Measurements from ENCODE around the gene C6orf47. TPM values are rescaled to one million over a fixed set of nuclear protein-coding genes. Genes with fewer than 3 reads are reported as not detected.

The C6orf47 gene
- total and polyA plus RNA-seq, 2 of the 13 experiments (the other 11 are each of a cell fraction or from before 2014, with no cell fraction given), result 1.7 to 18.1 TPM

DNA sequence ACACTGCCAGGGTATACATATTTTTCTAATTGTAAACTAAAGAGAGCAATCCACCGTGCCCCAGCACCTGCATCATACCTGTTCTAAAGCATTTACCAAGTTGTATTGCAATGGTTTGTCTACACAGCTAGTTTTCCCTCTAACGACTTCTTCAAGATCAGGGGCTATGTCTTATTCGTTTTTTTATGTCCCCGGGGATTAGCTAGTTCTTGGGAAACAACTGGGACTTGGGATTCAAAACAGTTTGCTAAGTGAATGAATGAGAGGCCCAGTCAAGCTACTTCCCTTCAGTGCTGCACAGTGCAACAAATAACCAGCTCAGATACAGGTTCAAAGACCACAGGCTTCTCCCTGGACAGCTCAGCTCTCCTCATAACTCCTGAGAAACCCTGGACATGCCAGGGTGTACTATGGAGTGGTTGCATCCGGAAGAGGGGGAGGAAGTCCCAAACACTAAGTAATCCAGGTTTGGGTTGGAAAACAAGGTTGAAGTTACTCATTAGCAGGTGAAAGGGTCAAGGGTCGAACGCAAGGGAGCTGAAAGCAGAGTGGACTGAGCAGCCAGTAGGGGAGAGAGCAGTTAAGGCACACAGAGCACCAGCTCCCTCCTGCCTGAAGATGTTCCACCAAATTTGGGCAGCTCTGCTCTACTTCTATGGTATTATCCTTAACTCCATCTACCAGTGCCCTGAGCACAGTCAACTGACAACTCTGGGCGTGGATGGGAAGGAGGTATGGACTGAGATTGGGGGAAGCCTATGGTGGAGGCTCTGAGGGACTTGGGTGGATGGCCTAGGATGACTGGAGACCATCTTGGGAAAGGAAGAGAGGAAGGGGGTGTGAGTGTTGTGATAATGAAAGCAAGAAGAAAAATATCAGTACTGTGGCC is 5.0 kb downstream of the C6orf47 start, which contains the start of gene APOM (continued):
- TF ChIP-seq, protein P1, sequence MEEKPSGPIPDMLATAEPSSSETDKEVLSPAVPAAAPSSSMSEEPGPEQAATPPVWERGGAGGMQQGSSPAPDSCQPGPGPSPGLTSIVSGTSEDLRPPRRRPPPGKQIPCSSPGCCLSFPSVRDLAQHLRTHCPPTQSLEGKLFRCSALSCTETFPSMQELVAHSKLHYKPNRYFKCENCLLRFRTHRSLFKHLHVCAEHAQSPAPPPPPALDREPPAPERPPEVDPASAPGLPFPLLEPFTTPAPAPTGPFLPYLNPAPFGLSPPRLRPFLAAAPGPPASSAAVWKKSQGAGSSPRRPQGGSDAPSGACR (CRISPR knock-in tag; IDR thresholded peaks at IDR 0.05), result peak; percentile 75; the same call in 1 of the 2 replicates
- TF ChIP-seq TAF1 (CRISPR knock-in tag; IDR thresholded peaks at IDR 0.05) (peak; percentile 99), GABPB1 (CRISPR knock-in tag; IDR thresholded peaks at IDR 0.05) (peak; percentile 75), KDM5B (CRISPR knock-in tag; IDR thresholded peaks at IDR 0.05; ENCODE audit: borderline replicate concordance) (peak; percentile 78; the same call in 1 of the 2 replicates), SYNCRIP (IDR thresholded peaks at IDR 0.05; ENCODE audit: insufficient read depth, low read depth, low read length) (no peak), RXRA (CRISPR knock-in tag; IDR thresholded peaks at IDR 0.05) (peak; percentile 93; the same call in 1 of the 2 replicates), SMARCC2 (IDR thresholded peaks at IDR 0.05) (no peak), ZMYM4 (CRISPR knock-in tag; IDR thresholded peaks at IDR 0.05) (peak; percentile 71), HNF4A (CRISPR knock-in tag; IDR thresholded peaks at IDR 0.05) (peak; percentile 99), NR2F6 (IDR thresholded peaks at IDR 0.05) (peak; percentile 99), NR2F6 (CRISPR knock-in tag; IDR thresholded peaks at IDR 0.05) (peak; percentile 99), DMAP1 (CRISPR knock-in tag; IDR thresholded peaks at IDR 0.05) (peak; percentile 79), NFKBIZ (CRISPR knock-in tag; IDR thresholded peaks at IDR 0.05) (peak; percentile 87; the same call in 1 of the 2 replicates), JUND (CRISPR knock-in tag; IDR thresholded peaks at IDR 0.05) (peak; percentile 48; the same call in 1 of the 2 replicates), ZNF746 (CRISPR knock-in tag; IDR thresholded peaks at IDR 0.05) (peak; percentile 95), ZMAT3 (CRISPR knock-in tag; conservative IDR thresholded peaks at IDR 0.05) (peak; percentile 82; the same call in 1 of the 2 replicates), ZNF788 (CRISPR knock-in tag; IDR thresholded peaks at IDR 0.05; ENCODE audit: borderline replicate concordance) (peak; percentile 96; the same call in 1 of the 2 replicates)
- TF ChIP-seq, protein P2, sequence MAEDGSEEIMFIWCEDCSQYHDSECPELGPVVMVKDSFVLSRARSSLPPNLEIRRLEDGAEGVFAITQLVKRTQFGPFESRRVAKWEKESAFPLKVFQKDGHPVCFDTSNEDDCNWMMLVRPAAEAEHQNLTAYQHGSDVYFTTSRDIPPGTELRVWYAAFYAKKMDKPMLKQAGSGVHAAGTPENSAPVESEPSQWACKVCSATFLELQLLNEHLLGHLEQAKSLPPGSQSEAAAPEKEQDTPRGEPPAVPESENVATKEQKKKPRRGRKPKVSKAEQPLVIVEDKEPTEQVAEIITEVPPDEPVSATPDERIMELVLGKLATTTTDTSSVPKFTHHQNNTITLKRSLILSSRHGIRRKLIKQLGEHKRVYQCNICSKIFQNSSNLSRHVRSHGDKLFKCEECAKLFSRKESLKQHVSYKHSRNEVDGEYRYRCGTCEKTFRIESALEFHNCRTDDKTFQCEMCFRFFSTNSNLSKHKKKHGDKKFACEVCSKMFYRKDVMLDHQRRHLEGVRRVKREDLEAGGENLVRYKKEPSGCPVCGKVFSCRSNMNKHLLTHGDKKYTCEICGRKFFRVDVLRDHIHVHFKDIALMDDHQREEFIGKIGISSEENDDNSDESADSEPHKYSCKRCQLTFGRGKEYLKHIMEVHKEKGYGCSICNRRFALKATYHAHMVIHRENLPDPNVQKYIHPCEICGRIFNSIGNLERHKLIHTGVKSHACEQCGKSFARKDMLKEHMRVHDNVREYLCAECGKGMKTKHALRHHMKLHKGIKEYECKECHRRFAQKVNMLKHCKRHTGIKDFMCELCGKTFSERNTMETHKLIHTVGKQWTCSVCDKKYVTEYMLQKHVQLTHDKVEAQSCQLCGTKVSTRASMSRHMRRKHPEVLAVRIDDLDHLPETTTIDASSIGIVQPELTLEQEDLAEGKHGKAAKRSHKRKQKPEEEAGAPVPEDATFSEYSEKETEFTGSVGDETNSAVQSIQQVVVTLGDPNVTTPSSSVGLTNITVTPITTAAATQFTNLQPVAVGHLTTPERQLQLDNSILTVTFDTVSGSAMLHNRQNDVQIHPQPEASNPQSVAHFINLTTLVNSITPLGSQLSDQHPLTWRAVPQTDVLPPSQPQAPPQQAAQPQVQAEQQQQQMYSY (CRISPR knock-in tag; IDR thresholded peaks at IDR 0.05), result peak; percentile 92
- TF ChIP-seq, protein P3, sequence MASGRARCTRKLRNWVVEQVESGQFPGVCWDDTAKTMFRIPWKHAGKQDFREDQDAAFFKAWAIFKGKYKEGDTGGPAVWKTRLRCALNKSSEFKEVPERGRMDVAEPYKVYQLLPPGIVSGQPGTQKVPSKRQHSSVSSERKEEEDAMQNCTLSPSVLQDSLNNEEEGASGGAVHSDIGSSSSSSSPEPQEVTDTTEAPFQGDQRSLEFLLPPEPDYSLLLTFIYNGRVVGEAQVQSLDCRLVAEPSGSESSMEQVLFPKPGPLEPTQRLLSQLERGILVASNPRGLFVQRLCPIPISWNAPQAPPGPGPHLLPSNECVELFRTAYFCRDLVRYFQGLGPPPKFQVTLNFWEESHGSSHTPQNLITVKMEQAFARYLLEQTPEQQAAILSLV (CRISPR knock-in tag; IDR thresholded peaks at IDR 0.05; ENCODE audit: borderline replicate concordance), result no peak; the same call in 1 of the 2 replicates
- TF ChIP-seq, protein P4, sequence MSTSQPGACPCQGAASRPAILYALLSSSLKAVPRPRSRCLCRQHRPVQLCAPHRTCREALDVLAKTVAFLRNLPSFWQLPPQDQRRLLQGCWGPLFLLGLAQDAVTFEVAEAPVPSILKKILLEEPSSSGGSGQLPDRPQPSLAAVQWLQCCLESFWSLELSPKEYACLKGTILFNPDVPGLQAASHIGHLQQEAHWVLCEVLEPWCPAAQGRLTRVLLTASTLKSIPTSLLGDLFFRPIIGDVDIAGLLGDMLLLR (CRISPR knock-in tag; IDR thresholded peaks at IDR 0.05), result no peak; the same call in 1 of the 2 replicates

Measured in HepG2 (cell line).